CD4-positive, alpha-beta T cell (primary cell): ENCODE results near the gene TFEB. TPM values are rescaled to one million over a fixed set of nuclear protein-coding genes. Genes with fewer than 3 reads are reported as not detected.

Experiments
- ATAC-seq: fragments of 200-7000 bp; cut with Tn5 transposase; one replicate; pipeline ENCODE4 v1.10.0; 2022; ENCODE audit warnings: mild to moderate bottlenecking; ENCODE audit not compliant: poor library complexity
- CTCF ChIA-PET: fragments of 350-600 bp; sonication (Branson Sonifier 250); formaldehyde crosslinking; loops from one replicate; lab custom pipeline; 2021; ENCODE audit warnings: antibody characterized with exemption, inconsistent platforms; lab: Charles Lee
- POLR2A ChIA-PET: fragments of 350-600 bp; sonication (Branson Sonifier 250); formaldehyde crosslinking; loops from one replicate; lab custom pipeline; 2021; ENCODE audit warnings: antibody characterized with exemption, inconsistent platforms; lab: Charles Lee
- DNase-seq, 14 experiments: peaks; one replicate each; pipeline ENCODE4 v3.0.0-alpha.2; 2013 to 2020; ENCODE audit warnings: mixed read lengths in 2 of 14
- H3K27ac ChIP-seq, 2 donors: one replicate each; pipeline versions ENCODE4 v1.5.1 to v1.7.0; 2013; ENCODE audit warnings: low read length in 2 of 2, low read depth in 1 of 2, mild to moderate bottlenecking in 1 of 2
- H3K27me3 ChIP-seq, 2 experiments: 1 replicate in 1 of 2; 2 replicates in 1 of 2; pipeline versions ENCODE4 v1.6.1 to v1.7.0; 2013; ENCODE audit warnings: low read length in 2 of 2, control low read depth in 1 of 2, mild to moderate bottlenecking in 1 of 2, moderate library complexity in 1 of 2; ENCODE audit not compliant: insufficient read depth in 2 of 2, control insufficient read depth in 1 of 2
- H3K36me3 ChIP-seq: one replicate; pipeline ENCODE4 v1.6.1; 2013; ENCODE audit warnings: low read length, control low read depth; ENCODE audit not compliant: insufficient read depth
- H3K4me1 ChIP-seq: one replicate; pipeline ENCODE4 v1.6.1; 2013; ENCODE audit warnings: low read length, control low read depth; ENCODE audit not compliant: insufficient read depth
- H3K4me3 ChIP-seq: one replicate; pipeline ENCODE4 v1.5.1; 2013; ENCODE audit warnings: mild to moderate bottlenecking, low read length, moderate library complexity
- H3K9me3 ChIP-seq, 2 experiments: 1 replicate in 1 of 2; 2 replicates in 1 of 2; pipeline versions ENCODE4 v1.6.1 to v1.7.0; 2013; ENCODE audit warnings: low read length in 2 of 2, mild to moderate bottlenecking in 2 of 2, control low read depth in 1 of 2, moderate library complexity in 1 of 2; ENCODE audit not compliant: control insufficient read depth in 1 of 2, insufficient read depth in 1 of 2
- H3K27ac Mint-ChIP-seq: one replicate; pipeline ENCODE4 v1.8.0; 2020; ENCODE audit warnings: mixed read lengths
- H3K27me3 Mint-ChIP-seq: one replicate; pipeline ENCODE4 v1.8.0; 2021; ENCODE audit warnings: mixed read lengths
- H3K36me3 Mint-ChIP-seq: one replicate; pipeline ENCODE4 v1.8.0; 2021; ENCODE audit warnings: low read depth, mixed read lengths
- H3K4me1 Mint-ChIP-seq: one replicate; pipeline ENCODE4 v1.8.0; 2021; ENCODE audit warnings: low read depth, mixed read lengths
- H3K4me3 Mint-ChIP-seq: one replicate; pipeline ENCODE4 v1.8.0; 2020; ENCODE audit warnings: mild to moderate bottlenecking, mixed read lengths
- H3K9me3 Mint-ChIP-seq: one replicate; pipeline ENCODE4 v1.8.0; 2020; ENCODE audit warnings: mixed read lengths
- CTCF ChIP-seq: fragments of 200-600 bp; IDR thresholded peaks from one replicate; pipeline ENCODE4 v1.8.0; 2022; ENCODE audit warnings: antibody characterized with exemption, mild to moderate bottlenecking
- intact Hi-C, 2 experiments: fragments of 100-400 bp; cut with DNase I in 1 of 2; cut with micrococcal nuclease in 1 of 2; formaldehyde crosslinking; loops; one replicate each; pipeline versions ENCODE4 v1.15.1 to v1.9.0; 2023 to 2025; cut with DNase I, micrococcal nuclease
- total RNA-seq, 174 experiments: library from RNA in 2 of 174; stranded (reverse) in 2 of 174; gene quantifications; one replicate each; pipeline ENCODE4 v1.2.3 and lab custom pipeline; 2021 to 2026

The TFEB gene
- total RNA-seq, 2 experiments from 2014 or later, result 23.8 to 24.1 TPM

DNA sequence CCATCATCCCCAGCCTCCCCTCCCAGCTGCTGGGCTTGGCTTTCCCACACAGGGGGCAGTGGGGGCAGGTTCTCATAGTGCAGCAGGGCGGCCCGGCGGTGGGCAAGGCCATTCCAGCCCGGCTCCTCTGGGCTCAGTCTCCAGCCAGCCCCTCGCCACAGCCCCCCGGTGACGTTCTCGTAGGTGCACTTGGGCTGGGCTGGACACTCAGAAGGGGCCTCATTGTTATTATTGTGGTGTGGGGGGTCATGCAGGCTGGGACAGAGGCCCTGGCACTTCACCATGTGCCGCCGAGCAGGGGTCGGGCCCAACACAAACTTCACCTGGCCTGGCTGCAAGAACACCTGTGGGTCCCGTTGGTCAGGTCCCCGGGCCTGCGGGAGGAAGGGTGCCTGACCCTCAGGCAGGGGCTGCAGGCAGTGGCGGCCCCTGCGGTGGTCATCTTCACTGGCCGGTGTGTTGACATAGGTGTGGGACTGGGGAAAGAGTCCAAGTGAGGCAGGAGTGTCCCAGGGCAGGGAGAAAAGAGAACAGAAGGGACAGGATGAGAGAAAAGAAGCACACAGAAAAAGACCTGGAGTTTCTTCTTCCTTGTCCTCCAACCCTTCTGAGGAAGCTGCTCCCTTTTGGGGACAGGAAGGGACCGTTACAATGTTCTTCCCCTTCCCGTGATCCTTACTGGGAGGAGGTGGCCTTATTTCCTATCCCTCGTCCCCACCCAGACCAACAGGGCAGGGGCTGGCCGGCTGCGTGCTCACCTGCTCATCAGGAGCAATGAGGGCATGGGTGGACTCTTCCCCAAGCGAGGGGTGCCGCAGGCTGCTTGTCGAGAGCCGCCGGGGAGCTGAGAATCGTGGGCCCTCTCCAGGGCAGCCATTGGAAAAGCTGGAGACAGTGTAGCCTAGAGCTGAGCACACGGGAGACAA lies 35.9 kb upstream of the TFEB start:
- intact Hi-C loops, result no loop called here
- no peak overlapping the region for H3K27ac ChIP-seq
- H3K9me3 ChIP-seq, result no peaks in the 10 kb centered on the region
- Mint-ChIP-seq H3K9me3 (no peaks in the 10 kb centered on the region), H3K27me3 (no peaks in the 10 kb centered on the region), H3K36me3 (peaks cover 41% of the 10 kb centered on the region), H3K4me1 (no peaks in the 10 kb centered on the region), H3K4me3 (no peak overlapping the region), H3K27ac (no peak overlapping the region)
- H3K36me3 ChIP-seq, result peaks cover 48% of the 10 kb centered on the region
- CTCF ChIA-PET, result no interaction called here
- no peak overlapping the region for H3K4me3 ChIP-seq
- H3K4me1 ChIP-seq, result peaks cover 5% of the 10 kb centered on the region
- no peak for DNase-seq
- POLR2A ChIA-PET, result no interaction called here
- ATAC-seq, result no peak
- TF ChIP-seq CTCF, result no peak
- no peaks in the 10 kb centered on the region for H3K27me3 ChIP-seq

GRCh38 chr6:41770381-41771057 lies 35.1 kb upstream of the TFEB start:
- intact Hi-C loops, result no loop called here
- Mint-ChIP-seq H3K4me1 (no peaks in the 10 kb centered on the region), H3K9me3 (no peaks in the 10 kb centered on the region), H3K27me3 (no peaks in the 10 kb centered on the region), H3K27ac (no peak overlapping the region), H3K36me3 (peaks cover 38% of the 10 kb centered on the region), H3K4me3 (no peak overlapping the region)
- no peaks in the 10 kb centered on the region for H3K27me3 ChIP-seq
- H3K4me1 ChIP-seq, result peaks cover 5% of the 10 kb centered on the region
- no peak overlapping the region for H3K27ac ChIP-seq
- ChIA-PET POLR2A (no interaction called here), CTCF (no interaction called here)
- H3K36me3 ChIP-seq, result peaks cover 46% of the 10 kb centered on the region
- no peak for DNase-seq
- no peak for TF ChIP-seq CTCF
- no peak overlapping the region for H3K4me3 ChIP-seq
- no peak for ATAC-seq
- H3K9me3 ChIP-seq, result no peaks in the 10 kb centered on the region

- peaks cover 5% of the 10 kb centered on the region for H3K4me1 ChIP-seq
- Mint-ChIP-seq H3K27me3 (no peaks in the 10 kb centered on the region), H3K9me3 (no peaks in the 10 kb centered on the region), H3K4me1 (no peaks in the 10 kb centered on the region), H3K36me3 (peaks cover 26% of the 10 kb centered on the region), H3K27ac (no peak overlapping the region), H3K4me3 (no peak overlapping the region)
- intact Hi-C loops, result no loop called here
- DNase-seq (no peak), ATAC-seq (no peak)
- no peak for TF ChIP-seq CTCF
- CTCF ChIA-PET, result interaction anchor here (1.5 kb wide), 1 partner anchor 18 kb away, joined by 3 read pairs; the partner anchor contains the start of gene TOMM6
- H3K4me3 ChIP-seq, result no peak overlapping the region
- H3K36me3 ChIP-seq, result peaks cover 36% of the 10 kb centered on the region
- no peaks in the 10 kb centered on the region for H3K9me3 ChIP-seq
- H3K27me3 ChIP-seq, result no peaks in the 10 kb centered on the region
- H3K27ac ChIP-seq, result no peak overlapping the region
- POLR2A ChIA-PET, result no interaction called here
Measured at GRCh38 chr6:41769376-41769775, 34.0 kb upstream of the TFEB start.
